SK-N-MC (cell line): ENCODE measurements around the gene SKIC2.

ENCODE experiments used
- EZH2 ChIP-seq: fragments of 200-600 bp; sonication (generic); IDR thresholded peaks from one replicate; pipeline ENCODE4 v1.6.1; 2017; ENCODE audit warnings: antibody characterized with exemption
- FOXP2 ChIP-seq: optimal IDR thresholded peaks from 2 replicates; pipeline ENCODE3; 2011; ENCODE audit warnings: mild to moderate bottlenecking, moderate library complexity; ENCODE audit not compliant: insufficient read depth; ENCODE audit errors: extremely low read length, control extremely low read depth
- POLR2AphosphoS5 ChIP-seq: IDR thresholded peaks from 2 replicates; pipeline ENCODE4 v1.6.1; 2012; ENCODE audit warnings: mild to moderate bottlenecking, low read depth, low read length, borderline replicate concordance

- TF ChIP-seq POLR2AphosphoS5 (no peak), EZH2 (no peak), FOXP2 (no peak)
Measured at GRCh38 chr6:31977816-31978431, 18.9 kb downstream of the SKIC2 start.
